NCI-H345 treated with DMSO at 0.1 percent for 48 hours (cell line): ENCODE measurements around the gene KRT72.
"Not testable (repeated sequence)": the region's sequence is repeated elsewhere in the genome, so short reads cannot be mapped to it uniquely, and the experiment has no call there.

Experiments
- DNase-seq: peaks from one replicate; lab custom pipeline; 2025; ENCODE audit not compliant: unreplicated experiment; lab: John Stamatoyannopoulos, UW

The KRT72 gene

DNA sequence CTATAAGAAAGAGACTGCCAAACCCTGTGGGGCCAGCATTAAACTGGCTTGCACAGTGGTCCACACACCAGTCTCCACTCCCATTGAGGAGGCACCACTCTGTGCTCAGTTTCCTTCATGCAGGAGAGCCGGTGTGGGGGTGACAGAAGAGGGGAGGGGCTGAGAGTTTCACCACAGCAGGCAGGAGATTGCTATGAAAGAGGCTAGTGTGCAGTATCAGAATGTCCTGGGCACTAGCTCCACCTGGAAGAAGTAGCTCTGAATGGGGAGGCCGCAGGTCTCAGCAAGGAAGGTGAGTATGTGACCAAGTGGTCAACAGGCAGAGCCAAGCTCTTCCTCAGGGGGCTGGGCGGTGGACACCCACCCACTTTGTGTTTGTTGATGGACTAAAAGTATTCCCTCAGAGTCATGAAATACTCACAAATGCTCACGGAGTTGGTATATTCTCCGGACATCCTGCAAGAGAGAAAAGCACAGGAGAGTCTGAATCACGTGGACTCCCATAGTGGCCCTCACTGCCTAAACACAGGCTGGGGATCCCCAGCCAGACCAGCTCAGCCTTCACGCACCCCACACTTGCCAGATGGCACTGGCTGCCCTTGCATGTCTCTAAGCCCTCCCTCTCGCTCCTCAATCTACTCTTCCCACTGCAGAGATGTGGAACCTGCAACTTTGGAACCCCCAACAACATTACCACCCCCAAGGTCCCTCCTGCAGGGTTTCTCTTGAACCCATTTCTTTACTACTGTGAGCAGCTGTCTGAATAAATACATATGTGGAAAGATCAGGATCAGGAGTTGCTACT, 7.8 kb upstream of the KRT72 start:
- DNase-seq, result no peak

DNA sequence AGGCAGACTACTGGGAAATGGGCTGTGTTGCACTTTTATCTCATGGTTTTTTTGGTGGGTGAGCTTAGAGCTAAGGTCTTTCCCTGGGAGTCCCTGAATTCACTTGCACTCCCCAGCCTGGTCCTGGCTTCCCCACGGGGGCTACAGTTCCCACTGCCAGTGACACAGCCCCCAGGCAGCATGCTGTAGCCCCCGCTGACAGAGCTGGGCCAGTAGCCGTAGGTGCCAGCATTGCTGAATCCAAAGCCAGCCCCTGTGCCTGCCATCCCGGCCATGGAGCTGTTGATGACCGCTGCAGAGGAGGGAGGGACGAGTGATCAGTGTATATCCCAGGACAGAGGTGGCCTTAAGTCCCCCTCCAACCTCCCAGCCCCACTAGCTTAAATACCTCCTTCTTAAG, 6.9 kb upstream of the KRT72 start:
- no peak for DNase-seq

DNA sequence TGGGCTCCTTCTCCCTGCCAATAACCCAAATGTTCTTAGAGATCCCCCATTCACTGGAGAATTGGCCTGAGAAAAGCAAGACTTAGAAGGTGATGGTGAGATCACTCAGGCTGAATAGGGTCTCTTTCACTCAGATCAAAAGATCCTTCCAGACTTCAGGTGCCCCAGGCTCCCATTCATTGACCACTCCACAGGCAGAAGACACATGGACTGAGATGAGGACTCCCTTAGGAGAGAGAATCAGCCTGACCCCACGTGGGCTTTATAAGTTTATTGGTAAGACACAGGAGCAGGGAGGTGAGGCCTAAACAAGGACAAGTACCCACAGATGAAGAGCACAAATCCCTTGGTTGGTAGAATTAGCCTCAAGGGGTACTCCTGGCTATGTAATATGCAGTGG, 6.1 kb upstream of the KRT72 start:
- no peak for DNase-seq

DNA sequence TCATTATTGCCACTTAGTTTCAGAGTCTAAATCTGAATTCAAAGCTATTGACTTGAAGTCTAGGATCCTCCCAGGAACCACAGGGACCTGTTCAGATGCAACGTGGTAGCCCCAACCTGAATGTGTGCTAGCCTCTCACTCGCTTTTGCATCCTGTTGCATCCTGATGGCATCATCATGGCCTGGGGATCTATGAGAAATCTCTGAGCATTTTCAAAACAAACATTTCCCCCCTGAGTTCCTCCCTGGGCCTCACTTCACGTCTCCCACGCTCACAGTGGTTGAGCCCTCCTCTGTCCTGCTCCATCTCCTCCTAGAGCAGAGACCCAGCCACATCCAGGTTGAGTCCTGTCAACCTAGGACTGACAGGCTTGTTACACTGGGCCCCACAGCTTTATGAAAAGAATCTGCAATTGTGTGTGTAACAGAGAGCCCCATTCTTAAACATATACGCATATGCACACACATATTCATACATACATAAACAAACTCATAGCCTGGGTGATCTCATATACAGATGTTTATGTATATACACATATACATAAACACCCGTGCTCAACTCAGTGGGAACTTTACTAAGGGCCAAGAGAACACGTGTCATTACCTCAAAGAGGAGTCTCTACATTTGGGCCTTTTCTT, 5.4 kb upstream of the KRT72 start:
- no peak for DNase-seq

DNA sequence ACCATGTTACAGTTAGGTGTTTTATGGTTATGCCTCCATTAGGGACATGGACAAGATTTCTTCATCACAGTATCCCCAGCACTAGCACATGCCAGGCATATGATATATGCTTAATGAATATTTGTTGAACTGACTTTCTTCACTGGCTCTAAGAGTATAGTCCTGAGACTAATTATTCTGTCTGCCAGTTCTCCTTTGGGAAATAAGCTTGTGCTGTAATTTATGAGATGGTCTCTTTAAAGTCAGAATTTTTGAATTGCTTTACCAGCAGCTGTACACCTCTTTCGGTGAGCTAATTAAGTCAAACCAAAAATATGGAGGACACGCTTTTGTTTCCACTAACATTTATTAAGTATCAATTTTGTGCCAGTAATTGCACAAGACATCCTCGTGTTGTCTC, 4.8 kb upstream of the KRT72 start:
- no peak for DNase-seq

DNA sequence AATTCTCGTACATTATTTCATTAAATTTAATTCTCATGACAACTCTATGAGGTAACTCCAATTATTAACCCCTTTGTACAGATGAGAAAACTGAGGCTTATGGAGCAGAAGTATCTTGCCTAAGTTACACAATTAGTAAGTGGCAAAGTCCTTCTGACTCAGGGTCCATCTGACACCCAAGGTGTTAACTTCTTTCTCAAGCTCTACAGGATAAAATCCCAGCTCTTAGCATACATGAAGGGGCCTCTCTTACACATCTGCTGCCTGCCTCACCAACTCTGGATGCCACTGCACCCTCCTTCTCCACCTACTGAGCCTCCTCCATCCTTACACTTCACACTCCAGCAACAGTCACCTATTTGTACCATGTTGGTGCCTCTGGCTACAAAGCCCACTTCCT, 4.3 kb upstream of the KRT72 start:
- no peak for DNase-seq

DNA sequence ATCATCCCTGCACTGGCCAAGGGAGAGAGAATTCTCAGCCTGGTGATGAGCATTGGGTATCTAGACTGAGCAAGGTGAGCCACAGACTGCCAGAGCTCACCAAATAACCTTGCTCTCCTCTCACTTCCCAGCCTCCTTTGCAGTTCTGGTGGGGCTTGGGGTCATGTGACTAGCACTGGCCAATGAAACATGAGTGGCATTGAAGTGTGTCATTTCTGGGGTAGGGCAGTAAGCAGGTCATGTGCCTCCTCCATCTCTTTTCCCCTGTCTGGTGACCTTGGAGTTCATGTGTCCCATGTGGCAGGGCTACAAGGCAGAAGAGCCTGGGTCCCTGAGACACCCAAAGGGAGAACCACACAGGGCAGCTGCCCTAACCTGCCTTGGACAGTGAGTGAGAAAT, 3.6 kb upstream of the KRT72 start:
- DNase-seq, result no peak

DNA sequence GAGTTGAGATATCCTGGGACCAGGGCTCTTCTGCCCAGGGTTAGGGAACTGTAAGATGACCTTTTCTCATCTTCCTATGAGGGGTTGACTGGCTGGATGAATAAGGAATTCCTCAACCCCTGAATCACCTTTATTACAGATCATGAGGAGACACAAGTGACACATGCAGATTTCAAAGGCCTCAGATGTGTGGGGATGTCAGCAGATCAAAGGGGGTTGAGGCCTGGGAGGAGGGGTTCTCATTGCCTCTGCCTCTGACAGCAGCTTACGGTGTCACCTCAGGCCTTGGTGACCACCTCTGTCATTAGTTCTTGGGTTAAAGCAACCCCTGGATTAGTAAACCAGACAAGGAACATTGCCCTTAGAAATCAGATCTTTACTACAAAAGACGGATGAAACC, 2.1 kb upstream of the KRT72 start:
- no peak for DNase-seq

DNA sequence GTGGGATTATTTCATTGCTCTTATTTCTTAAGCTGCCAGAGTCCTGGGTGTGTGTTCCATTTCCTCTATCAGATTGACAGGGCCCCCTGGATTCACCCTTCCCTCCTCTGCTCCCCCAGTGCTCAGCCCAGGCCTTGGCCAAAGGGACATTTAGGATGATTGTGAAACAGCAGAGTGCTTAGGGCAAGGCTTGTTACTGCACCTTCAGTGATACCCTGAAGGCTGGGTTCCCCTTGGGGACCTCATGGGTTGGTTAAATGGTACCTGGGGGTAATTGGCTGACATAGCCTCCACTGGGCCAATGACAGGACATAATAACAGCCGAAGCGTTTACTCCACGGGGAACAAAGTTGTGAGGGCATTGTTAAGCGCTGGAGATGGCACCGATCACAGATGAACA, 1.3 kb upstream of the KRT72 start:
- DNase-seq, result no peak

DNA sequence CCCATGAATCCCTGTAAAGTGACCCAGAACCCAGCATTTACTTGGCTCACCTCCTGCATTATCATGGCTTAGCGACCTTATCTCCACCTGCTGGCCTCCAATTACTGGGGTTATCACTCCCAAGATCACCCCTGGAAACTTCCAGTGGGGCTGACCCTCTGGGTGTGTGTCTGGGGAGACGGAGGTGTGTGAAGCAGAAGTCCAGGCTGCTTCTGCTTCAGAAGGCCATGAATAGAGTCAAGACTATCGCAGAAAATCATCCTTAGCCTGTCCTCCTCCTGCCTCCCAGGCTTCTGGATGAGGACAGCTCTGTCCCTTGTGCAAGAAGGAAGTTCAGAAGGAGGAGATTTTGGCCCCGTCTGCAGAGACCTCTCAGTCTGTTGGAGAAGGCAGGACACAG, 408 bp upstream of the KRT72 start:
- no peak for DNase-seq

DNA sequence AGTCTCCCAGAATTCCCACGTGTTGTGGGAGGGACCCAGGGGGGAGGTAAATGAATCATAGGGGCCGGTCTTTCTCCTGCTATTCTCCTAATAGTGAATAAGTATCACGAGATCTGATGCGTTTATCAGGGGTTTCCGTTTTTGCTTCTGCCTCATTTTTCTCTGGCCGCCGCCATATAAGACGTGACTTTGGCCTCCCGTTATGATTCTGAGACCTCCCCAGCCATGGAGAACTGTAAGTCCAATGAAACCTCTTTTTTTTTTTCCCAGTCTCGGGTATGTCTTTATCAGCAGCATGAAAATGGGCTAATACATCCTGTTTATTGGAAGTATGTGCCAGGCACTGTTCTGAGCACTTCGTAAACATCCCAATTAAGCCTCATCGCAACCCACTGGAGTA, 788 bp downstream of the KRT72 start:
- DNase-seq, result no peak

DNA sequence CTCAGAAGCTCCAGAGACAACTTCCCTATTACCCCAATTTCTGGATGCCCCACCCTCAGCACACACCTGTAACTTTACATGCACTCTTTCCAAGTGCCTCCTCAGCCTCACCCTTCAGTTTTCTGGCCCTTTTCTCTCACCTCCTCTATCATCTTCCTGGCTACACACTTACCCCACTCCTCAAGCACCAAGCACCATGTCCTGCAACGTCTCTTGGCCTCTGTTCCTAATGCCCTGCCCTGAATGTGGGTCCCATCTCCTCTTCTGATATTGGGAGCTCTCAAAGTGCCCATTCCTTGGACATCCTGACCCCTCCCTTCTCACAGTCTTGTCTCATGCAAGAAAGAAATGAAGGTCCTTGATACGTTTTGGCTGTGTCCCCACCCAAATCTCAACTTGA, 1.2 kb downstream of the KRT72 start:
- no peak for DNase-seq

DNA sequence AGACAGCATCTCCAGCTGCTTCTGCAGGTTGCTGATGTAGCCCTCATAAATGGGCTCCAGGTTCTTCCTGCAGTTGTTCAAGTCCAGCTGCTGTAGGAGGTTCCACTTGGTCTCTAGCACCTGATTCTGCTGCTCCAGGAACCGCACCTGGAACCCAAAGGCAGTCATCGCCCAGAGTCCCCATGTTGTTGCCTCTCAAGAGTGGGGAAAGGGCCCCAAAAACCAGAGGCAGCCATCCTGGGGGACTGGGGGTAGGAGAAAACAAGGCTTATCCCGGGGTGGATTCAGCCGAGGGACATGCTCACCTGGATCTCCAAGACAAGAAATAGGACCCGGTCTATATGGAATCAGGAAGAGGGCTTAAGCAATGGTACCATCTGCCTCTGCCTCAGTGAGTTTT, 2.3 kb downstream of the KRT72 start:
- no peak for DNase-seq

DNA sequence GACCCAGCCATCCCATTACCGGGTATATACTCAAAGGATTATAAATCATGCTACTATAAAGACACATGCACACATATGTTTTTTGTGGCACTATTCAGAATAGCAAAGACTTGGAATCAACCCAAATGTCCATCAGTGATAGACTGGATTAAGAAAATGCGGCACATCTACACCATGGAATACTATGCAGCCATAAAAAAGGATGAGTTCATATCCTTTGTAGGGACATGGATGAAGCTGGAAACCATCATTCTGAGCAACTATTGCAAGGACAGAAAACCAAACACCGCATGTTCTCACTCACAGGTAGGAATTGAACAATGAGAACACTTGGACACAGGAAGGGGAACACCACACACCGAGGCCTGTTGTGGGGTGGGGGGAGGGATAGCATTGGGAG, 7.0 kb downstream of the KRT72 start:
- DNase-seq, result not testable (repeated sequence)

DNA sequence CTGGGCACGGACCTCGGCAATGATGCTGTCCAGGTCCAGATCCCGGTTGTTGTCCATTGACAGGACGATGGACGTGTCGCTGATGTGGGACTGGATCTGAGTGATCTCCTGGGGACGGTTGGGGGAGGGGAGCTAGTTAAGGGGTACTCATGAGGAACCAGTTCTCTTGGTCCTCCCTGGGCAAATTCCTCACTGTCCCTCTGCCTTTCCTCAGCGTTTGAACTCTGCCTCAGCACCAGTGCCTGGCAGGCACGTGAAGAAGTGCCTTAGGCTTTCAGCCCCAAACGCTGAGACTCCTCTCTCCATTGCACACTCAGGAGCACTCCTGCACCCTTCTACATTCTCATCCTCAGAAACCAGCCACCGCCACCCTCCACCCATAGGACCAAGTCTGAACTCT, 9.7 kb downstream of the KRT72 start:
- DNase-seq, result no peak

DNA sequence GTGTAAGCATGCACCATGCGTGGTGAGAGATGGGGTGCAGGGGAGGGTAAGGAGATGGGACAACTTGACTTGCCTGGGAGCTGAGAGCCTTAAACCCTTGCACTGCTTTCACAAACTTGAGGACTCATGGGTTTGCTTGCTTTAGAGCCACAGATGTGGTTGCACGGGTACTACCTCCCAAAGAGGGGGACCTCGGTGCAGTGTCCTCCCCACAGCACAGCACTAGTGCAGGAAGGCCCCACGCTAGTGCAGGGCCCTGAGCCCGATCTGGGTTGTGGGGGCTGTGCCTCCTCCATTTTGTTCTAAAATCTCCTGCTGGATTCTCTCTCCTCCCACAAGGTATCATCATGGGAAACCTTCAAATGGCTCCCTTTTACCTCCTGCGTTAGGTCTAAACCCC, 11.2 kb downstream of the KRT72 start:
- no peak for DNase-seq

DNA sequence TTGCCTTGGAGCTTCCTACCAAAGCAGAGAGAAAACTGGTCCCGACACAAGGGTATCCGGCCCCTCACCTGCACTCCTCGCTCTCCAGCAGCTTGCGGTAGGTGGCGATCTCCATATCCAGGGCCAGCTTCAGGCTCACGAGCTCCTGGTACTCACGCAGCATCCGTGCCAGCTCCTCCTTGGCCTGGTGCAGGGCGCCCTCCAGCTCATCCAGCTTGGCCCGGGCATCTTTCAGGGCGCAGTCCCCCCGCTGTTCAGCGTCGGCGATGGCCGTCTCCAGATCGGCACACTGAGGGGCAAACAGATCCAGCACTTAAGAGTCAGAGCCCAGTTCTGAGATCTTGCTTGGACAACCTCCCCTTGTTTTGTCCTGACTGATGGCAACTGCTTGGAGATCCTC, 13.7 kb downstream of the KRT72 start:
- DNase-seq, result no peak

DNA sequence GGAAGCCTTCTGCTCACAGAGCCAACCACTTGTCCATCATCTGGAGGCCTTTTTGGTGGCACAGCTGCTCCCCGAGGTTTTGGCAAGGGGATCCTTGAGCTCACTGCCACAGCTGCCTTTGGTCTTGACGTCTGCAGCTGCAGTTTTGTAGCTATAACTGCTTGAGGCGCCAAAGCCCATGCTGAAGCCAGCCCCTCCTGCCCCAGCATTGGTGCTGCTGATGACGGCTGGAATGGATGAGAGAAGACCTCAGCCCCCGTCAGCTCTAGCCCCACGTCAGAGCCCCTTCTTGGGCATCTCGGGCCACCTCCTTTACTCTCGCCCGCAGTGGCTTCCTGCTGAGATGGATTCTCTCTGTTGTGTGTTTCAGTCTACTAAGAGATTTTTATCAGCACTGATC, 15.3 kb downstream of the KRT72 start:
- DNase-seq, result no peak

DNA sequence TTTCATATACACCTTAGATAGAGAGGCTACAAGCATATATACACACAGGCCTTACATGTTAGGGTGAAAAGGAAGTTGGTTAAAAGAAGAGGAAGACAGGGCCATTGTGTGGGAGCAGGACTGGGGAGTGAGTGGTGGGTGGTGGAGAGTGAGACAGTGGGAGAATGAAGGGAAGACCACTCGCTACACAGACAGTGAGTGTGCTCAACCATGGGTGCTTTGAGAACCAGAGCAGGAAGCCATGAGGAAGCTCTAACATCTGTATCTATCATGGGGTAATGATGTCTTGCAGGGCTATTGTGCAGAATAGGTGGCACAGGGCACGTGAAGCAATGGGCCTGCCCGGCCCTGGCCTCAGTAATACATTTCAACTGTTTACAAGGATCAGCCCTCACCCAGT, 16.2 kb downstream of the KRT72 start:
- no peak for DNase-seq

DNA sequence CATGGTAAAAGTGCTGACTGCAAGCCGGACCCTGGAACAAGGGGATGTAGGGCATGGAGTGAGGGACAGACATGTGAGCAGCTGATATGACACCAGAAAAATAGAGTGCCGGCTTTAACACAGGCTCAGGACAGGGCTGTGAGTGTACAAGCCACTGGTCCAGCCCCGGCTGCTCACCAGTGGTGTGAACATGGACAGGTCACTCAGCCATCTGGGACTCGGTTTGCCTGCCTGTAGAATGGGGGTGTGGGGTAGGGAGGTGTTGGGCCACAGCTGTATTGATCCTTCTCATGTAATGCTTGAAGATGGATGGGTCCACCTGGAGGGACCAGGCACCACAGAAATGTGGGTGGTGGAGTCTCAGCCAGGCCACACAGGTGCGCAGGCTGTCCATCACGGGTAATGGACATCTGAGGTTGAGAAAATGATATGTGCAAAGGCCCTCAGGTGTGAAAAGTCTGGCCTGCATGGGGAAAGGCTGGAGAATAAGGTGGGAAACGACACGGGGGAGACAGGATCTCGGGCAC, 17.0 kb downstream of the KRT72 start:
- no peak for DNase-seq

DNA sequence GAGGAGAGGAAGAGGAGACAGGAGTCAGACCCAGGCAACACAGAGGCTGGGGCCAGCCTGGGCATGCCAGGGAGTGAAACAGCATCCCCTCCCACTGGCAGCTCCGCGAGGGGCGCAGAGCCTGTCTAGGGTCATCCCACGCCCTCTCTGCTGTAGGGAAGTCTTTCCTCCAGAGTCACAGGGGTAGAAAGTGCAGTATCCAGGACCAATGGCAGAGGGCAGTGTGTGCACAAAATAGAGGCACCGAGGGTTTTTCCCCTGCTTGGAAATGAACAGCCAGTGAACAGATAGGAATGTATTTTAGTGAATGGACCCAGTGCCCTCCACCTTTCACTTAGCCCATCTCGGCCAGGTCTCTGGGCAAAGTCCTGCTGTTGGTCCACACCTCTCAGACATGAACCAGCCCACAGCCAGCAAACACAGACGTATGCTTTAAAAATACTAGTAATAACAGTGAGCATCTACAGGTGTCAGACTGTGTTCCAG, 18.2 kb downstream of the KRT72 start:
- DNase-seq, result peak; percentile 59

DNA sequence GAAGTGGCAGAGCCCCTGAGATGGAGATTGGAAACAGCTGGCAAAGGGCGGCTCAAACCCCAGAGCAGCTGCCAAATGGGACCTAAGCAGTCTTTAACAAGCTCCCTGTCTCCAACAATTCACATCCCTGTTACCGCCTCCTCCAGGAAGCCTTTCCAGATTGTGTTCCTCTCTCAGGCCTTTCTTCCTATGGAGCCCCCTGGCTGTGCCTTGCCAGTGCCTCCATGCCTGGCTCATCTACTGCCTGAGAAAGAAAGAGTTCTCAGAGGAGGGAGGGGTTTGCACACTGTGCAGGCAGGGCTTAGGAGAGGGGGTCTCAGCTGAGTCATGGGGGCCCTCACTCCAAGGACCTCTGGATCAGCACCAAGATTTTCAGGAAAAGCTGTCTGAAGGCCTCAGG, 18.8 kb downstream of the KRT72 start:
- no peak for DNase-seq

DNA sequence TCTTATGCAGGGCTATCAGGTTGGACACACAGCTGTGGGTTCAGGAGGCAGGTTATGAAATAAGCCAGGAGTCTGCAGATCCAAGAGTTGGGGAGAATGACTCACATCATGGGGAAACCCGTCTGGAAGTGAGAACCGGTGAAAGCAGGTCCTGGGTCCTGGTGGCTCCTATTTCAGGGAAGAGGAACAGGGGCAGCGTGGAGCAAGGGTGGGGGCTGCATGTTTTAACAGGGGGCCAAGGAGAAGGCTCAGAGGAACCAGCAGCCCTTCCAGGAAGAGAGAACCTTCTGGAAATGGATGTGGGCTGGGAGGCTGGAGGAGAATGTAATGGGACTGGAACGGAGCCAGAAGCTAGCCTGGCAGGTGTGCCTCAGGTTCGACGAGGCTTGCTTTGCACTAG, 19.8 kb downstream of the KRT72 start:
- DNase-seq, result peak; percentile 8
